TTC549 (cell line): Measurements from ENCODE around the gene NPB.

Experiments used
- FAIRE-seq: peaks from 2 replicates; lab custom pipeline; 2012; peaks lifted over from hg19 to GRCh38; lab: Jason Lieb, UNC

NPB gene

GRCh38 chr17:81899514-81900166 is 2.4 kb upstream of the NPB start:
- FAIRE-seq: no peak

- FAIRE-seq: no peak
Measured at GRCh38 chr17:81900181-81900820, 1.7 kb upstream of the NPB start.

DNA sequence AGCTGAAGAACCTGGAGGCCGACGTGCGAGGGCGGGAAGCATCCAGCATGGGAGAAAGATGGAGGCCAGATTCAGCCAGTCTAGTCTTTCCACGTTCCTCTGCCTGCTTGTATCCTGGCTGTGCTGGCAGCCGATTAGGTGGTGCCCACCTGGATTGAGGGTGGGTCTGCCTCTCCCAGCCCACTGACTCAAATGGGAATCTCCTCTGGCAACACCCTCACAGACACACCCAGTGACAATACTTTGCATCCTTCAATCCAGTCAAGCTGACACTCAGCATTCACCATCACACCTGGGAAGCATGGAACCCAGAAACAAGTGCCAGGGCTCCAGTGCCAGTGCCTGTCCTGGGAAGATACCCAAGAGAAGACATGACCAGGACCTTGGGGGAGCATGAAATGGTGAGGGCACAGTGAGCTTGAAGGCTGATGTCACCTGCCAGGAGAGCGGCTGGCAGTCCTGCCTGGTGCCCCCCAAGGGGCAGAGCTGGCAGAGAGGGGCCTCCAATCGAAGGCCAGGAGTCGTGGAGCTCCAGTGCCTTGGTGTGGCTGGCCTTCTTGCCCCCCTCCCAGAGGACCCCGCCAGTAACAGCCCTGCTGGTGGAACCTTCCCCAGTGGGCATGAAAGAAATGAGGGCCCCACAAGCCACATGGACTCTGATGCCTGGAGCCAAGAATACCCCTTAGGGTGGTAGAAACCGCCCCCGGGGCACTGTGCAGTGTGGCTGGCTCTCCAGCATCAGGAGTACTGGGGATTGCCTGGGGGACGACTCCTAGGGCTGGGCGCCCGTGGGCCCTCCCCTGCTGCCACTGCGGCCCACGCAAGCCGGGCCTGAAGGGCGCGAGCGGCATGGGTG is 643 bp upstream of the NPB start:
- FAIRE-seq: no peak

DNA sequence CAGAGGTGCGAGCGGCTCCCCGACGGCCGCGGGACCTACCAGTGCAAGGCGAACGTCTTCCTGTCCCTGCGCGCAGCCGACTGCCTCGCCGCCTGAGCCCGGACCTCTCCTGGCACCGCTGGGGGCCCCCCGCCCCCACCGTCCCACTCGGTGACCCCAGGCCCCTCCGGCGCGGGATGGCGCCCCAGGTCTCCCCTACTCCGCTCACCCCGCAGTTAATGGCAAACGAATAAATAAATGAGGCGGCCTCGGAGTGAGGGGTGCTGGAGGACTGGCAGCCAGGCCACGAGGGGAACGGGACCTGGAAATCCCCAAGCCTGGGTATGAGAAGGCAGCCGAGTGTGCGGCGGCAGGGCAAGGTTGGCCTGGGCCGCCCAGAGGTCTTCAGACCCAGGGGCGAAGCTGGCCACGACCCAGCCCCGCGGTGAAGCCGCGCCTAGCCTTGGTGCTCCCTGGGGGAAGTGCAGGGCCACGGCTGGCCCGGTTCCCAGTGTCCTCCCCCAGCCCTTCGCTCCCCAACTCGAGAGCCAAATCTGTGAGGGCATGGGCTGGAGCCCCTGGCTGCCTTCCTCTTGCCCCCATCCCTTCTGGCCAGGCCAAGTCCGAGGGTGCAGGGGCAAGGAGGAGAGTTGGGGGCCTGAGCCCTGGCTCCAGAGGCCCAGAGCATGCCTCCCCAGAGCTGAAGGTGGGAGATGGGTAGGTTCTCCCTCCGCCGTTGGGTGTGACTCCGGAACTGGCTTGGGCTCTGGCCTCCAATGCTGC is 796 bp downstream of the NPB start:
- FAIRE-seq: no peak

GRCh38 chr17:81903415-81903831 is 1.4 kb downstream of the NPB start:
- no peak for FAIRE-seq

DNA sequence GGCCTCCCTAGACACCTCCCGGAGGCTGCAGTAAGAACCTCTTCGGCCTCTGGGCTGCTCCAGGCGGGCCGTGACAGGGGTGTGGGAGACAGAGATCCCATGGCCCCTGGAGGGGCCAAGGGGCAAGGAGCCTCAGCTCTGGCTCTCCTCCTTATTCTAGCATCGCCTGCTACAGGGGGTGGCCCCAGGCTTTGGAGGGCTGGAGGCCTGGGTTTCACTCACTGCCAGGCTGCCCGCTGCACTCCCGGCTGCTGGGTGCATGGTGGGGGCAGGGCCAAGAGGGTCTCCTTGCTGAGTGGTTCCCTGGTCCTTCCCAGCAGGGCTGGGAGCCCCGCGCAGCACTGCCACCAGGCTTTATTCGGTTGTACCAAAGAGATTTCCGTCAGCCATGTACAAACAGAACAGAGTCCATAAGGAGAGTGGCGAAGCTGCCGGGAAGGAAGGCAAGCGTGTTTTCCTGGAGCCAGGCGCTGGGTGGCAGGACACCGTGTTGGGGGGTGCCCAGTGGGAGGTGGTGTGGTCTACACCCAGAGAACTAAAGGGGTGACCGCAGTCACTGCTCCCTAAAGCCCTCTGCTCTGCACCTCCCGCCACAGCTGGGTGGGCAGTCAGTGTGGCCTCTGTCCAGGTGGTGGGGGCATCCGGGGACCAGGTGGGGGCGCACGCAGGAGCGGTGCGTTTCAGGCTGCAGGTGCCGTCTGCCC is 2.0 kb downstream of the NPB start:
- no peak for FAIRE-seq

DNA sequence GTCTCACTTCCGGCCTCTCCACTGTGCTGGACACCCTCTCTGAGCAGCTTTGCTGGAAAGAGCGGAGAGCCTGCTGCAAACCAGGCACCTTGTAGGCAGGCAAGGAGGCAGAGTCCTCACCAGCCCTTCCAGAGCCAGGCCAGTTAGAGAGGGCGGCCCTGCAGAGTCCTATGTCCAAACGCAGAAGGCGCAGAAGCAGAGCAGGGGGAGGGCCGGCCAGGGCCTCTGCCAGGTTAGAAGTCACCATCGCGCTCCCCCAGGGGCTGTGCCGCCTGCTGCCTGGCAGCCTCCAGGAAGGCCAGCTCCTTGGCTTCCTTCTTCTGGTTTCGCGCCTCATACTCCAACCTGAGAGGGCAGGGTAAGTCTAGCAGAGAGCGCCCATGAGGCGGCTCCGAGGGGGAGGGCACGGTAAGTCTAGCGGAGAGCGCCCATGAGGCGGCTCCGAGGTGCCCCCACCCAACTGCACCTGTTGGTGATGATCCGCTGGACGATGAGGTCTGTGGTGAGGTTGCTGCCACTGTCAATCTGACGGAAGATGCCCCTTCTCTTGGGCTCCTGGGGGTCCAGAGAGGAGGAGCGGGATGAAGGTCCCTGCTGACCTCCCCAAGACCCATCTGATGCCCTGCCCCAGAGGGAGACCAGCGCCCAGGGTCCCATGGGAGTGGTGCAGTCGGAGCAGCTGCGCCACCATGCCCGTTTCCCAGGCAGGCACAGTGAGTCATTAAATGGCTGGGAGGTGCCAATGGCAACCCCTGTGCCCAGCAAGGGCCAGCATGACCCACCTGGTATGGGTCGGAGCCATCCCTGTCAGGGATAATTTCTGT is 2.8 kb downstream of the NPB start:
- no peak for FAIRE-seq

- FAIRE-seq: no peak
Measured at GRCh38 chr17:81905424-81905875, 3.4 kb downstream of the NPB start.

GRCh38 chr17:81905993-81906392 is 4.0 kb downstream of the NPB start:
- FAIRE-seq: no peak

DNA sequence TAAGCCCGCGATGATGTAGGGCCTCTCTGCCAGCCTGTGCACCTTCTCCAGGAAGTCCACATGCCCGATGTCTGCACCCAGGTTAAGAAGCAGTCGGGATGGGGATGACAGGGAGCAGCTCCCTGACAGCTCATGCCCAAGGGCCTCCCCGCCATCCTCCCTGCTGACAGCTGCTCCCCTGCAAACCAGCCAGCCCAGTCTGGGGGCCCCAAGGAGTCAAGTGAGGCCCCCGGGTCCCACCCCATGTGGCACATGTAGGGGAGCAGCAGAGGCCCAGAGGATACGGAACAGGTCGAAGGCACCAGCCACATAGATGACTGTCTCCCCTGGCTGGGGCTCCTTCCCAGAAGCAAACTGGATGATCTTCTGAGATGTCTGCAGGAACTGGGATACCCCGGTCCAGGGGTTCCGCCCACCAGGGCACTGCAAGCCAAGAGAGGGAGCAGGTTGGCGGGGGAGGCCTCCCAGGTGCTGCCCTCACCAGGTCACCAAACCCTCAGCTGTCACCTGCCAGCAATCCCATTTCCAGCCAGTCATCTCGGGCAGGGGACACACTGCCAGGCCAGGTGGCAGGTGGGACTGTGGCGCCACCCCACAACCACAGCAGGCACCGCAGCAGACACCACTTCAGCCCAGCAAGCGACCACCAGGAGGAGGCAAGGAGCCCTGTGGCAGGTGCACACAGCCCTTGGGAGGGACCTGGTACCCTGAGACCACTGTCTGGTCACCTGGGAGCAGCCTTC is 4.6 kb downstream of the NPB start:
- FAIRE-seq: no peak

DNA sequence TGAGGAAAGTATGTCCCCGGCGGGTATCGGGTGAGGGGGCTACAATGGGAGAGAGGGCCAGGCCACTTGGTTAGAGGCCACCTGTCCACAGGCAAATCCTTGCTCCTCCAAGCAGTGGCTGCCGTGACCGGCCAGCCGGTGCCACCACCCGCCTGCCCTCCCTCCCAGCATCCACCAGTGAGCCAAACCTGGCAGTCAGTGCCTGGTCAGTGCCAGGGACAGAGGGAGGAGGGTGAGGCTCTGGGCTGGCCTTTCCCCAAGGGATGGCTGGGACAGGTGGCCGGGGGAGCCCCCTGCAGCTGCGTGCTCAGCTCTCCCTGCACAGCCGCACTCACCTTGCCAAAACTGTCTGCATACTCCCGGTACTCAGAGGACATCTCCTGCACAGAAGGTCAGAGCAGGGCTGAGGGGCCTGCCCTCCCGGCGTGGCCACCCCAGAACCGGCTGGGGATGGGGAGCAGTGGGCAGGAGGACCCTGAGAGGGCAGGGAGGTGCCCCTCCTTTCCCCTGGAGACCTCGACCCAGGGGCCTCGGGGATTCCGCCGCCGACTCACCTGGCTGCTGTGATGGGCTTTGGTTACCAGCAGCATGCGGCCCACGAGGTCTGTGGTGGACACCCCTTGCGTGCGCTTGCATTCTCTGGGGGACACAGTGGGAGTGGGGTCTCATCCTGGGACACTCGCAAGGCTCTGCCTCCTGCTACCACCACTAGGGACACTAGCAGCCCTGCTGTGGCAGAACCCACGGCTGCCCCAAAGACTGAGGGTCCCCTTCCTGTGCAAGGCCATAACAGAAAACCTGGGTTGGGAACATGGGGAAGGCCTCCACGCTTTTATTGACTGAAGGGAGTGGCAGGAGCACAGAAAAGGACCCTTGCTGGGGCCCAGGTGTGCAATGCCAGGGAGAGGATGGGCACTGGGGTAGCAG is 5.4 kb downstream of the NPB start:
- FAIRE-seq: no peak

- FAIRE-seq: no peak
Measured at GRCh38 chr17:81908793-81909192, 6.8 kb downstream of the NPB start.

GRCh38 chr17:81909231-81909630 is 7.2 kb downstream of the NPB start:
- no peak for FAIRE-seq

GRCh38 chr17:81909966-81910839 is 8.2 kb downstream of the NPB start:
- no peak for FAIRE-seq

GRCh38 chr17:81910840-81911276 is 8.8 kb downstream of the NPB start:
- FAIRE-seq: no peak

DNA sequence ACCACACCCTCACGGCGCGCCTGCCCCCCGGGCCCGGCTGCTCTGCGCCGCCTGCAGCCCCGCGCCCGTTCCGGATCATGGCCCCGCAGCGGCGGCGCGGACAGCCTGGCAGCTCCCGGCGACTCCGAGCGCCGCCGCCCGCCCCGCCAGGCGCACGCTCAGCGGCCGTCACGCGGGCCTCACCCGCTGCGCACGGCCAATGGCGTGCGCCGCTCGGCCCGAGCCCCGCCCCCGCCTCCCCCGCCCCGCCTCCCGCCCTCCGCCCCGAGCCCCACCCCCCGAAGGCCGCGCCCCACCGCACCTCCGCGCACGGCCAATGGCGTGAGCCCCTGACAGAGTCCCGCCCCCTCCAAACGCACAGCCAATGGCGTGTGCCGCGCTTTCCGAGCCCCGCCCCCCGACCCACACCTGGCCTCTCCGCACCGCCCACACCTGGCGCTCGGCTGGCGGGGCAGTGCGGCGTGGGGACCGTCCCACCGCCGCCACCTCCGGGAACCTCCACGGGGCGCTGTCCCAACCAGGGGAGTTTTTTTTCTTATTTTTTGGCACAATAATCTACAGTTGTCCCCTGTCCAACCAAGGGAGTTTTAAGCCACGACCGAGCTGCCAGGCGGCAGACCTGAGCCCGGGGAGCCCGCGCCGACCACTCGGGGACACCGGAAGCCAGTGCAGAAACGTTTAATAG is 9.4 kb downstream of the NPB start, which contains the start of gene PCYT2:
PCYT2 (minus strand) TSS at position 123 of the 685 bp plus-strand sequence; CDS start at position 79, 44 bp downstream.
- FAIRE-seq: no peak

GRCh38 chr17:81911969-81912368 is 9.9 kb downstream of the NPB start:
- no peak for FAIRE-seq
